SU-DHL-6 (cell line): Measurements from ENCODE around the gene GARS1.
"Not testable (repeated sequence)": the region's sequence is repeated elsewhere in the genome, so short reads cannot be mapped to it uniquely, and the experiment has no call there.

Source experiments
- H2AFZ ChIP-seq: fragments of 200-600 bp; sonication (generic); 2 replicates; pipeline ENCODE4 v1.6.1; 2014; ENCODE audit warnings: low read depth, mild to moderate bottlenecking, moderate library complexity, mixed read lengths, antibody characterized with exemption, low read length; ENCODE audit not compliant: severe bottlenecking
- H3F3A ChIP-seq: fragments of 200-600 bp; shearing (Covaris generic); 2 replicates; pipeline ENCODE4 v1.6.0; 2016; ENCODE audit warnings: antibody characterized with exemption, mild to moderate bottlenecking; ENCODE audit not compliant: insufficient read depth
- H3K27ac ChIP-seq: fragments of 200-600 bp; sonication (generic); 2 replicates; pipeline ENCODE4 v1.5.1; 2016; ENCODE audit warnings: low read depth, mild to moderate bottlenecking, low read length, moderate library complexity, mixed read lengths
- H3K27me3 ChIP-seq: fragments of 200-600 bp; sonication (generic), shearing (Covaris generic); 2 replicates; pipeline ENCODE4 v1.6.0; 2014; ENCODE audit warnings: mild to moderate bottlenecking, low read length
- H3K36me3 ChIP-seq: fragments of 200-600 bp; sonication (generic); 2 replicates; pipeline ENCODE4 v1.6.1; 2014; ENCODE audit warnings: mild to moderate bottlenecking, low read length, mixed read lengths
- H3K4me2 ChIP-seq: fragments of 300-600, 200-600 bp; shearing (Covaris generic), sonication (generic); 2 replicates; pipeline ENCODE4 v1.6.0; 2014; ENCODE audit warnings: low read length, low read depth, mild to moderate bottlenecking; ENCODE audit not compliant: poor library complexity, severe bottlenecking
- H3K4me3 ChIP-seq: fragments of 200-600 bp; sonication (generic); 2 replicates; pipeline ENCODE4 v1.5.1; 2014; ENCODE audit warnings: antibody characterized with exemption, low read length, mild to moderate bottlenecking, mixed read lengths; ENCODE audit not compliant: insufficient read depth, poor library complexity, severe bottlenecking
- H3K79me2 ChIP-seq: fragments of 200-600 bp; sonication (generic); 2 replicates; pipeline ENCODE4 v1.6.1; 2014; ENCODE audit warnings: mild to moderate bottlenecking, low read length, moderate library complexity; ENCODE audit not compliant: insufficient read depth
- H3K9ac ChIP-seq: fragments of 200-600 bp; sonication (generic); 2 replicates; pipeline ENCODE4 v1.7.0; 2014; ENCODE audit warnings: mild to moderate bottlenecking, low read length
- H3K9me2 ChIP-seq: fragments of 200-600 bp; sonication (generic); replicated peaks from 2 replicates; pipeline ENCODE4 v1.6.1; 2014; ENCODE audit warnings: low read length; ENCODE audit not compliant: insufficient read depth
- H3K9me3 ChIP-seq: fragments of 200-600 bp; sonication (generic); 2 replicates; pipeline ENCODE4 v1.6.1; 2014; ENCODE audit warnings: low read length, mixed read lengths; ENCODE audit not compliant: insufficient read depth
- H4K20me1 ChIP-seq: fragments of 200-600 bp; sonication (generic); 2 replicates; pipeline ENCODE4 v1.6.1; 2014; ENCODE audit warnings: low read depth, mild to moderate bottlenecking, antibody characterized with exemption, low read length, moderate library complexity, mixed read lengths
- CTCF ChIP-seq: fragments of 200-600 bp; sonication (generic); IDR thresholded peaks from one replicate; pipeline ENCODE4 v1.5.1; 2017; ENCODE audit warnings: antibody characterized with exemption, mild to moderate bottlenecking, low read length, moderate library complexity; ENCODE audit not compliant: insufficient read depth, poor library complexity, severe bottlenecking
- EZH2phosphoT487 ChIP-seq: fragments of 200-600 bp; sonication (generic), shearing (Covaris generic); conservative IDR thresholded peaks from 2 replicates; pipeline ENCODE4 v1.6.1; 2018; ENCODE audit warnings: mild to moderate bottlenecking, antibody characterized with exemption, low read length, moderate library complexity, mixed read lengths

GARS1 gene

GRCh38 chr7:30634634-30635201, 40.0 kb downstream of the GARS1 start:
- TF ChIP-seq CTCF: no peak
- no peak for TF ChIP-seq EZH2phosphoT487
- Histone ChIP-seq H3K9me3 (no peaks in the 10 kb centered on the region), H3K4me3 (no peak overlapping the region), H3K9ac (no peak overlapping the region), H3K36me3 (peaks cover 64% of the 10 kb centered on the region), H3F3A (no peaks in the 10 kb centered on the region), H3K9me2 (no peaks in the 10 kb centered on the region), H3K79me2 (peaks cover 8% of the 10 kb centered on the region), H3K27me3 (no peaks in the 10 kb centered on the region), H3K27ac (no peak overlapping the region), H3K4me2 (no peak overlapping the region), H2AFZ (no peak overlapping the region), H4K20me1 (no peaks in the 10 kb centered on the region)

DNA sequence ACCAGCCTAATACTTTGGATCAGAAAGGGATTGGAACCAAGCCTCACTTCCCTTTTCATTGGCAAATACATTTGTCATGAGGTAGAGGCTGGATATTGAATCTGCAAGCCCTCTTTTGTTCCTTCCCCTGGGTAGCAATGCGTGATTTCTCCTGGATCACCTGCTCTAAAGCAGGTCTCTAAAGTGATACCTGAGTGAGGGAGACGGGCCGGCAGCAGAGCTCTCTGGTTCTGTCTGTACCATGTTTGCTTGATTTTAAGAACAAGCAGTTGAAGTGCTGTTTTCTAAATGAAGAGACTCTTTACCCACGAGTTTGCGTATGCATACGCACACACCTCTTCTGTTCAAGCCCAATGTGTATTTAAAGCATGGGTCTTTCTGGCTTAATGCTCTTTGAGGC, 41.1 kb downstream of the GARS1 start:
- H3K9me2 ChIP-seq: no peaks in the 10 kb centered on the region
- no peaks in the 10 kb centered on the region for H4K20me1 ChIP-seq
- H3K4me2 ChIP-seq: no peak overlapping the region
- no peaks in the 10 kb centered on the region for H3K9me3 ChIP-seq
- H2AFZ ChIP-seq: no peak overlapping the region
- TF ChIP-seq CTCF (no peak), EZH2phosphoT487 (no peak)
- H3F3A ChIP-seq: no peaks in the 10 kb centered on the region
- no peak overlapping the region for H3K9ac ChIP-seq
- peaks cover 5% of the 10 kb centered on the region; the same call in 1 of the 2 replicates for H3K79me2 ChIP-seq
- H3K36me3 ChIP-seq: peaks cover 54% of the 10 kb centered on the region
- no peaks in the 10 kb centered on the region for H3K27me3 ChIP-seq
- H3K4me3 ChIP-seq: no peak overlapping the region
- H3K27ac ChIP-seq: no peak overlapping the region

DNA sequence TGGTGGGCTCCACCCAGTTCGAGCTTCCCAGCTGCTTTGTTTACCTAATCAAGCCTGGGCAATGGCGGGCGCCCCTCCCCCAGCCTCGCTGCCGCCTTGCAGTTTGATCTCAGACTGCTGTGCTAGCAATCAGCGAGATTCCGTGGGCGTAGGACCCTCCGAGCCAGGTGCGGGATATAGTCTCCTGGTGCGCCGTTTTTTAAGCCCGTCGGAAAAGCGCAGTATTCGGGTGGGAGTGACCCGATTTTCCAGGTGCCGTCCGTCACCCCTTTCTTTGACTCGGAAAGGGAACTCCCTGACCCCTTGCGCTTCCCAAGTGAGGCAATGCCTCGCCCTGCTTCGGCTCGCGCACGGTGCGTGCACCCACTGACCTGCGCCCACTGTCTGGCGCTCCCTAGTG, 47.6 kb downstream of the GARS1 start:
- not testable (repeated sequence) for H3K4me3 ChIP-seq, H3K9me3 ChIP-seq, H2AFZ ChIP-seq, H3F3A ChIP-seq, H3K27me3 ChIP-seq, H4K20me1 ChIP-seq, H3K36me3 ChIP-seq, H3K9me2 ChIP-seq, H3K9ac ChIP-seq, H3K27ac ChIP-seq, H3K79me2 ChIP-seq, H3K4me2 ChIP-seq

- no peak for TF ChIP-seq EZH2phosphoT487
- TF ChIP-seq CTCF: no peak
- Histone ChIP-seq H3K4me3 (no peak overlapping the region), H3K9me3 (no peaks in the 10 kb centered on the region), H2AFZ (no peak overlapping the region), H3K9ac (no peak overlapping the region), H3K27me3 (no peaks in the 10 kb centered on the region), H3K79me2 (no peaks in the 10 kb centered on the region), H3K4me2 (no peak overlapping the region), H3K27ac (no peak overlapping the region), H4K20me1 (no peaks in the 10 kb centered on the region), H3K9me2 (no peaks in the 10 kb centered on the region), H3K36me3 (0 out of 2 replicates have a peak, but pooled peaks cover 6% of the 10 kb centered on the region), H3F3A (no peaks in the 10 kb centered on the region)
Observed at GRCh38 chr7:30642789-30643188, 48.1 kb downstream of the GARS1 start.
